Karpas-422 (cell line): ENCODE data around the gene ASB7. TPM values are rescaled to one million over a fixed set of nuclear protein-coding genes. Genes with fewer than 3 reads are reported as not detected.
A peak's percentile ranks its signal among the peaks of the same experiment; 100 is the strongest.
"Not testable (repeated sequence)": the region's sequence is repeated elsewhere in the genome, so short reads cannot be mapped to it uniquely, and the experiment has no call there.

Experiments used
- DNase-seq: peaks from one replicate; pipeline ENCODE4 v3.0.0-alpha.2; 2015
- H2AFZ ChIP-seq: fragments of 200-600 bp; sonication (generic); 2 replicates; pipeline ENCODE4 v1.6.1; 2014; ENCODE audit warnings: antibody characterized with exemption, low read length, mixed read lengths
- H3K27ac ChIP-seq: fragments of 200-600 bp; sonication (generic); 2 replicates; pipeline ENCODE4 v1.5.1; 2014; ENCODE audit warnings: mild to moderate bottlenecking, low read length, moderate library complexity
- H3K27me3 ChIP-seq: fragments of 200-600 bp; sonication (generic); 2 replicates; pipeline ENCODE4 v1.6.1; 2014; ENCODE audit warnings: low read length, mixed read lengths
- H3K36me3 ChIP-seq: fragments of 200-600 bp; sonication (generic); 2 replicates; pipeline ENCODE4 v1.6.1; 2014; ENCODE audit warnings: low read length, mixed read lengths; ENCODE audit not compliant: insufficient read depth
- H3K4me1 ChIP-seq: fragments of 200-600 bp; sonication (generic); 2 replicates; pipeline ENCODE4 v1.6.1; 2014; ENCODE audit warnings: mild to moderate bottlenecking, low read length, mixed read lengths
- H3K4me2 ChIP-seq: fragments of 200-600 bp; sonication (generic); 2 replicates; pipeline ENCODE4 v1.6.1; 2014; ENCODE audit warnings: low read length, low read depth, mild to moderate bottlenecking; ENCODE audit not compliant: poor library complexity, severe bottlenecking
- H3K4me3 ChIP-seq: fragments of 200-600 bp; sonication (generic); 2 replicates; pipeline ENCODE4 v1.5.1; 2014; ENCODE audit warnings: mild to moderate bottlenecking, antibody characterized with exemption, low read length, mixed read lengths
- H3K79me2 ChIP-seq: fragments of 200-600 bp; sonication (generic); 2 replicates; pipeline ENCODE4 v1.6.1; 2014; ENCODE audit warnings: mild to moderate bottlenecking, low read length, mixed read lengths
- H3K9ac ChIP-seq: fragments of 200-600 bp; sonication (generic); 2 replicates; pipeline ENCODE4 v1.6.0; 2014; ENCODE audit warnings: low read length
- H3K9me2 ChIP-seq: fragments of 200-600 bp; sonication (generic), shearing (Covaris generic); replicated peaks from 2 replicates; pipeline ENCODE4 v1.6.0; 2014; ENCODE audit warnings: mild to moderate bottlenecking, low read length, moderate library complexity; ENCODE audit not compliant: insufficient read depth
- H3K9me3 ChIP-seq: fragments of 300-700, 200-600 bp; sonication (generic); 2 replicates; pipeline ENCODE4 v1.6.1; 2014; ENCODE audit warnings: low read length, mixed read lengths
- H4K20me1 ChIP-seq: fragments of 200-600 bp; sonication (generic); 2 replicates; pipeline ENCODE4 v1.6.1; 2014; ENCODE audit warnings: mild to moderate bottlenecking, antibody characterized with exemption, low read length, low read depth; ENCODE audit not compliant: insufficient read depth
- total RNA-seq: library from RNA; depleted of rRNA; stranded (reverse); fragments of >200 nt; shearing (Covaris generic); gene quantifications from 2 replicates; pipeline ENCODE4 v1.2.3, GENCODE V29; 2014; ENCODE audit warnings: low replicate concordance

The ASB7 gene
- total RNA-seq, 1 experiment from 2014 or later: 23.9 TPM

- H3K4me1 ChIP-seq: no peaks in the 10 kb centered on the region
Observed at GRCh38 chr15:100670505-100671021, 68.2 kb downstream of the ASB7 start.

GRCh38 chr15:100671124-100671680, 68.8 kb downstream of the ASB7 start:
- no peak for DNase-seq
- H3K79me2 ChIP-seq: no peaks in the 10 kb centered on the region
- no peaks in the 10 kb centered on the region for H3K36me3 ChIP-seq
- no peaks in the 10 kb centered on the region for H3K27me3 ChIP-seq
- no peaks in the 10 kb centered on the region for H3K9me3 ChIP-seq
- H3K4me1 ChIP-seq: no peaks in the 10 kb centered on the region
- H3K9me2 ChIP-seq: no peaks in the 10 kb centered on the region
- H2AFZ ChIP-seq: no peak overlapping the region
- no peak overlapping the region for H3K9ac ChIP-seq
- H3K27ac ChIP-seq: no peak overlapping the region
- H3K4me3 ChIP-seq: no peak overlapping the region
- no peaks in the 10 kb centered on the region for H4K20me1 ChIP-seq
- H3K4me2 ChIP-seq: no peak overlapping the region

More at GRCh38 chr15:100670505-100671021, 68.2 kb downstream of the ASB7 start:
- H3K9me3 ChIP-seq: no peaks in the 10 kb centered on the region
- H3K4me3 ChIP-seq: no peak overlapping the region
- H2AFZ ChIP-seq: no peak overlapping the region
- no peak overlapping the region for H3K9ac ChIP-seq
- H3K79me2 ChIP-seq: no peaks in the 10 kb centered on the region
- no peaks in the 10 kb centered on the region for H3K27me3 ChIP-seq
- no peak overlapping the region for H3K27ac ChIP-seq
- H3K36me3 ChIP-seq: no peaks in the 10 kb centered on the region
- H4K20me1 ChIP-seq: no peaks in the 10 kb centered on the region
- no peaks in the 10 kb centered on the region for H3K9me2 ChIP-seq
- no peak overlapping the region for H3K4me2 ChIP-seq
- DNase-seq: no peak

GRCh38 chr15:100671858-100672543, 69.6 kb downstream of the ASB7 start:
- no peak overlapping the region for H3K4me2 ChIP-seq
- H3K4me1 ChIP-seq: no peaks in the 10 kb centered on the region
- H3K9me2 ChIP-seq: no peaks in the 10 kb centered on the region
- no peaks in the 10 kb centered on the region for H4K20me1 ChIP-seq
- no peaks in the 10 kb centered on the region for H3K79me2 ChIP-seq
- no peaks in the 10 kb centered on the region for H3K9me3 ChIP-seq
- H2AFZ ChIP-seq: no peak overlapping the region
- DNase-seq: peak; percentile 51
- H3K36me3 ChIP-seq: no peaks in the 10 kb centered on the region
- H3K27me3 ChIP-seq: no peaks in the 10 kb centered on the region
- no peak overlapping the region for H3K4me3 ChIP-seq
- H3K27ac ChIP-seq: no peak overlapping the region
- no peak overlapping the region for H3K9ac ChIP-seq

- H2AFZ ChIP-seq: no peak overlapping the region
- no peaks in the 10 kb centered on the region for H3K9me3 ChIP-seq
- no peak overlapping the region for H3K27ac ChIP-seq
Observed at GRCh38 chr15:100672959-100673358, 70.6 kb downstream of the ASB7 start.

GRCh38 chr15:100679151-100679550, 76.8 kb downstream of the ASB7 start:
- H3K27ac ChIP-seq, H3K4me3 ChIP-seq, H3K9me2 ChIP-seq, H3K79me2 ChIP-seq, DNase-seq, H3K27me3 ChIP-seq, H3K9ac ChIP-seq, H4K20me1 ChIP-seq, H3K4me2 ChIP-seq, H3K36me3 ChIP-seq, H2AFZ ChIP-seq, H3K4me1 ChIP-seq, H3K9me3 ChIP-seq: not testable (repeated sequence)

More at GRCh38 chr15:100672959-100673358, 70.6 kb downstream of the ASB7 start:
- no peaks in the 10 kb centered on the region for H3K27me3 ChIP-seq
- no peaks in the 10 kb centered on the region for H3K36me3 ChIP-seq
- H3K4me1 ChIP-seq: no peaks in the 10 kb centered on the region
- no peak overlapping the region for H3K4me3 ChIP-seq
- no peak overlapping the region for H3K9ac ChIP-seq
- H4K20me1 ChIP-seq: no peaks in the 10 kb centered on the region
- DNase-seq: no peak
- no peaks in the 10 kb centered on the region for H3K79me2 ChIP-seq
- H3K9me2 ChIP-seq: no peaks in the 10 kb centered on the region
- H3K4me2 ChIP-seq: no peak overlapping the region

GRCh38 chr15:100680726-100681125, 78.3 kb downstream of the ASB7 start:
- no peaks in the 10 kb centered on the region for H3K9me2 ChIP-seq
- no peaks in the 10 kb centered on the region for H3K4me1 ChIP-seq
- H3K27ac ChIP-seq: no peak overlapping the region
- no peak overlapping the region for H2AFZ ChIP-seq
- no peak overlapping the region for H3K4me2 ChIP-seq
- no peaks in the 10 kb centered on the region for H3K79me2 ChIP-seq
- no peaks in the 10 kb centered on the region for H3K27me3 ChIP-seq
- H4K20me1 ChIP-seq: no peaks in the 10 kb centered on the region
- no peaks in the 10 kb centered on the region for H3K36me3 ChIP-seq
- no peak overlapping the region for H3K4me3 ChIP-seq
- no peak for DNase-seq
- H3K9ac ChIP-seq: no peak overlapping the region
- no peaks in the 10 kb centered on the region for H3K9me3 ChIP-seq

- DNase-seq: no peak
- no peaks in the 10 kb centered on the region for H3K4me1 ChIP-seq
- H3K36me3 ChIP-seq: no peaks in the 10 kb centered on the region
- H3K9me3 ChIP-seq: no peaks in the 10 kb centered on the region
- no peak overlapping the region for H3K4me2 ChIP-seq
- H3K27me3 ChIP-seq: no peaks in the 10 kb centered on the region
- H3K9me2 ChIP-seq: no peaks in the 10 kb centered on the region
- no peaks in the 10 kb centered on the region for H4K20me1 ChIP-seq
- H3K27ac ChIP-seq: no peak overlapping the region
- no peak overlapping the region for H3K9ac ChIP-seq
- no peak overlapping the region for H2AFZ ChIP-seq
- no peak overlapping the region for H3K4me3 ChIP-seq
- H3K79me2 ChIP-seq: no peaks in the 10 kb centered on the region
Observed at GRCh38 chr15:100681335-100681746, 79.0 kb downstream of the ASB7 start.

GRCh38 chr15:100682468-100682867, 80.1 kb downstream of the ASB7 start:
- H3K27ac ChIP-seq: no peak overlapping the region
- no peaks in the 10 kb centered on the region for H3K79me2 ChIP-seq
- no peak overlapping the region for H3K4me3 ChIP-seq
- no peak for DNase-seq
- no peaks in the 10 kb centered on the region for H4K20me1 ChIP-seq
- H3K36me3 ChIP-seq: no peaks in the 10 kb centered on the region
- H3K4me1 ChIP-seq: no peaks in the 10 kb centered on the region
- H3K27me3 ChIP-seq: no peaks in the 10 kb centered on the region
- H3K9ac ChIP-seq: no peak overlapping the region
- H3K9me3 ChIP-seq: no peaks in the 10 kb centered on the region
- no peak overlapping the region for H3K4me2 ChIP-seq
- H3K9me2 ChIP-seq: no peaks in the 10 kb centered on the region
- no peak overlapping the region for H2AFZ ChIP-seq
